Keratinocyte (primary cell): Measurements from ENCODE around the gene CDKN1A.

ENCODE experiments used
- CTCF ChIP-seq, 3 experiments: IDR thresholded peaks in 1 of 3; conservative IDR thresholded peaks in 1 of 3; optimal IDR thresholded peaks in 1 of 3; 2 replicates in 2 of 3; 3 replicates in 1 of 3; pipeline versions ENCODE3 to v1.5.1; 2011; ENCODE audit warnings: low read length in 3 of 3, mild to moderate bottlenecking in 3 of 3, moderate library complexity in 2 of 3, control low read depth in 1 of 3, inconsistent platforms in 1 of 3; ENCODE audit not compliant: insufficient read depth in 2 of 3; ENCODE audit errors: extremely low read depth in 1 of 3
- EZH2 ChIP-seq: IDR thresholded peaks from one replicate; pipeline ENCODE4 v1.6.1; 2012; ENCODE audit warnings: inconsistent platforms, mild to moderate bottlenecking, low read length, moderate library complexity

DNA sequence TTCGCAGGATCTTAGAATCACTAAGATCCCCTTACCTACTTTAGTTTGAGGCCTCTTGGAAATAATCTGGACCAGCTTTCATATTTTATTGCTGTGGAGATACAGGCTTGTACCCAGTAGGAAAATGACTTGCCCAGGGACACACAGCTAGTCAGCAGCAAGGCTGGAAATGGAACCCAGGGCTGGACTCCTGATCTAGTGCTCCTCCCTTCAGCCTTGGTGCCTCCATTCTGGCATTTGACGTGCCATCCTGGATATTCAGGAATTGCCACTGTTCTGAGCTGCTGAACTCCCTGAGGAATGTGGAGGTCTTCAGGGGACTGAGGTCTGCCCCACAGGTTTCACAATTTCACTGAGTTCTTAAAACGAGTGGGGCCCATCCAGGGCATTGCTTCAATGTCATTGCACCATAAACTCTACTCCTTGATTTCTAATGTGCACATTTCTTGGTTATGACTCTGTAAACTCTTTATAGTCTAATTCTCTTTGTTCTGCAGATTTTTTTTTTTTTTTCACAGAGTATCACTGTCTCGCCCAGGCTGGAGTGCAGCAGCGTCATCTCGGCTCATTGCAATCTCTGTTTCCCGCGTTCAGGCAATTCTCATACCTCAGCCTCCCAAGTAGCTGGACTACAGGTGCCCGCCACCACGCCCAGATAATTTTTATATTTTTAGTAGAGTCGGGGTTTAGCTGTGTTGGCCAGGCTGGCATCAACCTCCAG lies 26.7 kb upstream of the CDKN1A start:
- TF ChIP-seq CTCF (optimal IDR thresholded peaks at IDR 0.05 in 1 of 3, IDR thresholded peaks at IDR 0.05 in 1 of 3, conservative IDR thresholded peaks at IDR 0.05 in 1 of 3; ENCODE audit: extremely low read depth in 1 of 3, insufficient read depth in 2 of 3, low read length in 3 of 3), result no peak
- no peak for TF ChIP-seq EZH2
